Right cardiac atrium (tissue), 5 donors: ENCODE measurements around the gene RAPGEF1. TPM values are rescaled to one million over a fixed set of nuclear protein-coding genes. Genes with fewer than 3 reads are reported as not detected.
"Not testable (repeated sequence)": the region's sequence is repeated elsewhere in the genome, so short reads cannot be mapped to it uniquely, and the experiment has no call there.

ENCODE experiments used
- ATAC-seq, 2 donors: fragments of 200-7000 bp; cut with Tn5 transposase; one replicate each; pipeline versions ENCODE4 v1.8.0 to v1.9.1; 2020; ENCODE audit warnings: moderate library complexity in 2 of 2, mild to moderate bottlenecking in 1 of 2
- DNase-seq, 3 donors: peaks; one replicate each; pipeline ENCODE4 v3.0.0-alpha.2; 2020
- H3K27ac ChIP-seq: one replicate; pipeline ENCODE4 v1.5.1; 2013; ENCODE audit warnings: mild to moderate bottlenecking, low read length, control low read depth, moderate library complexity
- H3K27me3 ChIP-seq: one replicate; pipeline ENCODE4 v1.6.1; 2013; ENCODE audit not compliant: control insufficient read depth, insufficient read depth
- H3K4me1 ChIP-seq: one replicate; pipeline ENCODE4 v1.6.1; 2013; ENCODE audit warnings: low read length; ENCODE audit not compliant: control insufficient read depth, insufficient read depth
- H3K4me3 ChIP-seq: one replicate; pipeline ENCODE4 v1.5.1; 2013; ENCODE audit warnings: low read length, control low read depth
- H3K9me3 ChIP-seq: one replicate; pipeline ENCODE4 v1.6.1; 2013; ENCODE audit warnings: low read length; ENCODE audit not compliant: control insufficient read depth
- WGBS: extraction: QIAGEN DNeasy Blood & Tissue Kit; methylation state at CpG from one replicate; pipeline ENCODE4 v1.1.7; 2013; 5-methylcytosine and 5-hydroxymethylcytosine counted together
- intact Hi-C, 4 donors: fragments of 100-400 bp; cut with DNase I; formaldehyde crosslinking; loops; one replicate each; pipeline versions ENCODE4 v1.11.0 to v1.14.0; 2022 to 2023
- polyA plus RNA-seq: library from polyadenylated mRNA; stranded (reverse); fragments of 200-250 nt; gene quantifications from one replicate; pipeline ENCODE4 v1.2.3, GENCODE V29; 2013
- total RNA-seq, 4 donors: library from RNA; stranded (reverse); fragmentation: NEBNext Ultra II Directional; extraction: Animal tissue kit (Norgen Biotek cat#: 25700); gene quantifications; one replicate each; pipeline ENCODE4 v1.2.1, GENCODE V29; 2021
- donor health status: healthy with polysubstance abuse.
- donor health status: DM: no; HTN: yes; CAD: no.
- donor health status: DM: no; HTN: no; CAD: no.
- donor health status: DM: no; HTN: yes; CAD: no; lungs with severe emphysema.
- donor health status: DM: yes; HTN: yes; CAD: no.

The RAPGEF1 gene
- total and polyA plus RNA-seq, 5 donors: 58.5 to 100 (median 88.6) TPM

DNA sequence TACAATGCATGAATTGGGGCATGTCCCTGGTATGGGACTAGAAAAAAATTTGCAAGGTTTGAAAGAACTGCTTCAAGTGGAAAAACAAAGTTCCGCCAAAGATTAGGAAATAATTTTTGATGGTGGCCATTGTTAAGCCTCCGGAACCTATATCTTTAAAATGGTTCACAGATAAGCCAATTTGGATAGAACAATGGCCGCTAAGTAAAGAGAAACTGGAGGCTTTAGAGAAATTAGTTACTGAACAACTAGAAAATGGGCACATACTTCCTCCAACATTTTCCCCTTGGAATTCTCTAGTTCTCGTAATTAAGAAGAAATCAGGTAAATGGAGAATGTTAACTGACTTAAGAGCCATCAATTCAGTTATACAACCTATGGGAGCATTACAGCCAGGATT, 56.8 kb downstream of the RAPGEF1 start:
- H3K9me3 ChIP-seq, H3K27me3 ChIP-seq, DNase-seq, H3K4me3 ChIP-seq, ATAC-seq, intact Hi-C loops, H3K27ac ChIP-seq: not testable (repeated sequence)
- WGBS: 76% methylated on average over 4 of the region's 4 CpGs
- H3K4me1 ChIP-seq: peaks cover 20% of the 10 kb centered on the region

DNA sequence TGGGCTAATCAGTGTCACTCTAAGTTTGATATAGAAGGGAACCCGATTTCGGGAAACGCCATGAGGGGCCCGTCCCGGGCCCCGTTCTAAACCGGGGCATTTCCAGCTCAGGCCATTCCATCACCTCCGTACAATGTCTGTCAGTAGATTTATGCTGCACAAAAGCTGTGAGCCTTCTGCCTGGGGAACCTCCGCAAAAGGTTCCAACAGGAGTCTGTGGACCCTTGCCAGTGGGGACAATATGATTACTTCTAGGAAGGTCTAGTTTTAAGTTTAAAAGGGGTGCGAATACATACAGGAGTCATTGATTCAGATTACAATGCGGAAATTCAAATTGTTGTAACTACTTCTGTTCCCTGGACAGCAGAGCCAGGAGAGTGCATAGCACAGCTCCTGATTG, 57.6 kb downstream of the RAPGEF1 start:
- WGBS: 35% methylated on average over 11 of the region's 11 CpGs
- ATAC-seq (no peak), DNase-seq (no peak)
- intact Hi-C loops: no loop called here
- no peaks in the 10 kb centered on the region for H3K27me3 ChIP-seq
- peak overlapping the region; percentile 12 for H3K4me3 ChIP-seq
- H3K4me1 ChIP-seq: peaks cover 20% of the 10 kb centered on the region
- no peaks in the 10 kb centered on the region for H3K9me3 ChIP-seq
- H3K27ac ChIP-seq: peak overlapping the region; percentile 77

DNA sequence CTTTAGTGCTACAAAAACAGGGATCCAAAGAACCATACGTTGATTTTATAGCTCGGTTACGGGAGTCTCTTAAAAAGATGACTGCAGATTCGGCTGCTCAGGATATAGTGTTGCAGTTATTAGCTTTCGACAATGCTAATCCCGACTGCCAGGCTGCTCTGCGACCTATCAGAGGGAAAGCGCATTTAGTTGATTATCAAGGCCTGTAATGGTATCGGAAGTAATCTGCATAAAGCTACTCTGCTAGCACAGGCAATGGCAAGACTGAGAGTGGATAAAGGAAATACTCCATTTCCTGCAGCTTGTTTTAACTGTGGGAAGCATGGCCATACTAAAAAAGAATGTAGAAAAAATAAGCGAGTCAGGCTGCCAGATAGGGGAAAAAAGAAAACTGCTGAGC, 58.0 kb downstream of the RAPGEF1 start:
- H3K4me3 ChIP-seq, H3K27ac ChIP-seq, DNase-seq, intact Hi-C loops, ATAC-seq, H3K27me3 ChIP-seq, H3K9me3 ChIP-seq: not testable (repeated sequence)
- WGBS: 47% methylated on average over 10 of the region's 10 CpGs
- peaks cover 20% of the 10 kb centered on the region for H3K4me1 ChIP-seq

DNA sequence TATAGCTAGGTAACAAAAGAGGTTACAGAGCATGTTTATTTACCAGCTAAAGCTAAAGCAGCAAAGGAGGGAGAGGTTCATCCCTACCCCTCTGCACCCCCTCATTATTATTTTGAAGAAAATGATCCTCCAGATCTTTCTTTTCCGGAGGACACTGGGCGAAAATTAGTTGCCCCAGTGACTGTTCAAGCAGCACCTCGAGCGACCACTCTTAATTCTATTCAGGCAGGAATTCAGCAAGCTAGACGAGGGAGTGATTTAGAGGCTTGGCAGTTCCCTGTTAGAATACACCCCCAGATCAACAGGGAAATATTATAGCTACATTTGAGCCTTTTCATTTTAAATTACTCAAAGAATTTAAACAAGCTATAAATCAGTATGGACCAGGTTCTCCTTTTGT, 58.8 kb downstream of the RAPGEF1 start:
- H3K9me3 ChIP-seq, H3K4me3 ChIP-seq, ATAC-seq, DNase-seq, H3K27me3 ChIP-seq, intact Hi-C loops, H3K27ac ChIP-seq: not testable (repeated sequence)
- 84% methylated on average over 5 of the region's 5 CpGs for whole genome bisulfite sequencing
- H3K4me1 ChIP-seq: peaks cover 23% of the 10 kb centered on the region

DNA sequence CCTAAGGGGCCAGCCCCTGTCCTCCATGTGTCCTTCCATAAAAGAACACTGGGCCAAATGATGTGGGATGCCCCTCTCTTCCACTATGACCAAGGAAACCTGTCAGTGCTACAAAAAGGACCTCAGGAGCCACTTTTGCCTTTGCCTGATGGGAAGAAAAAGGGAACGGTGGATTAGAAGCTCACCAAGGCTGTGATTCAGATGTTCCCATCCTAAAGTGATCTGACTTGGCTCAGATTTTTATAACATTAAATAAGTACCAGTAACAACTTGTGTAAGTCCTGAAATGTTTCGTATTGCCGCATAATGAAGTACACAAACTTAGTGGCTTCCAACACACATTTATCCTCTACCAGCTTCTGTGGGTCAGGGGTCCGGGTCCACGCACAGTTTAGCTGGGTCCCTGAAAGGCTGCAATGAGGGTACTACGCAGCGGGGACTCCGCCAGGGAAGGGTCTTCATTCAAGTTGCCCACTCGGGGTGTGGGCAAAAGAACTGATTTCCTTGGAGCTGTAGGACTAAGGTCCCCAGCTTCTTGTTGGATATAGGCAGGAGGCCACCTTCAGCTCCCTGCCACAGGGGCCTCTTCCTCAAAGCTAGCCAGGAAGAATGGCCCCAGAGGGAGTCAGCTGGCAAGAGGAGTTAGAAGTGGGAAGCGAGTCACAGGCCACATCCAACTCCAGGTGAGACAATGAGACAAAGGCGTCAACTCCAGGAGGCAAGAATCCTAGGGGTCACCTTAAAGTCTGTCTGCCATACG, 60.4 kb downstream of the RAPGEF1 start:
- H3K4me1 ChIP-seq: peaks cover 31% of the 10 kb centered on the region

DNA sequence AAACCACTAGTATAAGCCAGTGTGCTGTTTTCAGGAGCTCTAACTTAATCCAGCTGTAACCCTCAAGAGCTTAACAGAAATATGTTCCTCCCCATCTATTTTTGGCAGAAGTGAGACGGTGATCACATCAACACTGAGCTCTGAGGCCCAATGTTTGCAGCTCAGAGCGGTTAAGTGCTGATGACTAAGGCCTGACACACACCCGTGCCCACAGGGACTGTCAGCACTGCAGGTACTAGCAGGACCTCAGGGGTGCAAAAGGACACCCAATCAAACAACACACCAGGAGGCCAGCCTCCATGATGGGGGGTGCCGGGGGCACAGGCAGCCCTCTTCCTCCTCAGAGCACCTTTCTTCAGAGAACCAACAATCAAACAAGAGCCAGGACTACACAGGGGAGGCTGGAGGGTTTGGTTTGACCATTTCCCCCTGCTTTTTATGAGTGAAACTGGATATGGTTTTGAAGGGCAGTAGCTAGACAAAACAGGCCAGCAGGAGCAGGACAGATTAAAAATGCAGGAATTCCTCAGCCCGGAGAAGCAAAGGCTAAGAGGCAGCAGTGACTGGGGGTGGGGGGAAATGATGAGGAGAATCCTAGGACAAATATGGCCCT, 61.3 kb downstream of the RAPGEF1 start:
- intact Hi-C loops: loop anchor here in 1 of 4 donors (10.0 kb wide), 1 partner anchor 56 kb away; no protein-coding TSS in a partner anchor
- peak overlapping the region; percentile 88 for H3K27ac ChIP-seq
- 21% methylated on average over 5 of the region's 5 CpGs for WGBS
- DNase-seq: peak; percentile 73 to 84 (median 81)
- H3K4me3 ChIP-seq: no peak overlapping the region
- ATAC-seq: peak; percentile 93 to 95
- H3K9me3 ChIP-seq: no peaks in the 10 kb centered on the region
- H3K27me3 ChIP-seq: no peaks in the 10 kb centered on the region
- peaks cover 32% of the 10 kb centered on the region for H3K4me1 ChIP-seq

More for the DNA sequence above, 60.4 kb downstream of the RAPGEF1 start:
- intact Hi-C loops: loop anchor here in 1 of 4 donors (10.0 kb wide), 1 partner anchor 55 kb away; no protein-coding TSS in a partner anchor
- DNase-seq (peak in 1 of 3 donors; percentile 41), ATAC-seq (no peak)
- H3K27ac ChIP-seq: peak overlapping the region; percentile 88
- no peaks in the 10 kb centered on the region for H3K27me3 ChIP-seq
- 89% methylated on average over 12 of the region's 12 CpGs for WGBS
- no peak overlapping the region for H3K4me3 ChIP-seq
- no peaks in the 10 kb centered on the region for H3K9me3 ChIP-seq

DNA sequence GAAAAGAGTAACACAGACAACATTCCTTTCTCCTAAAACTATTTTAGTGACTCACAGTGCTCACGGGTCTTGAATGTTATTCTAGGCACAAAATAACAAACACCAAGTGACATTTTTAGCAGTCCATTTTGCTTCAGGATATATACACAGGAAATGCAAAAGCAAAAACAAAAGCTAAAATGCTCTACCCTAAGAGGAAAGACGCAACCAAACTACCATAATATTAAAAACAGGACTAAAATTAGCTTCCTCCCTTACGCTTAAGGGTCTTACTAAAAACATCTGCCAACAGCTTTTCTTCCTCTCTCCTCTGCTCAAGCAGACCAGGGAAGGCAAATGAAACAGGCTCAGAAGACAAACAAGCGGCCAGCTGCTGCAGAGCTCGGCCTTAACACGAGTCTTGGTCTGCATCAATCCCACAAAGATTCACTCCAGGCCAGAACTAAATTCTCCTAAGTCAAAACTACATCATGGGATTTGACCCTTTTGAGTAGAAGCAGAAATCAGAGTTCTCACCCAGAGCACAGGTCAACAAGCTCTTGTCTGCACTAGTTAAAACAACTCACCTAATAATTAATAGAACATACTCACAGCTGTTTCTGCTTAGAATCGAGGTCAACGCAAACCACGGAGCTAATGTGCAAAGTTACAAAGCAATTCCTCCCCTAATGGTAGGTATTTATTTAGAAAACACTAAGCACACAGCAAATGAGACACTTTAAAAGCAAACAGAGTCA, 62.3 kb downstream of the RAPGEF1 start:
- Histone ChIP-seq H3K27me3 (no peaks in the 10 kb centered on the region), H3K4me3 (peak overlapping the region; percentile 4), H3K4me1 (peaks cover 34% of the 10 kb centered on the region), H3K27ac (peak overlapping the region; percentile 98), H3K9me3 (no peaks in the 10 kb centered on the region)
- peak; percentile 18 to 28 for ATAC-seq
- DNase-seq: no peak
- intact Hi-C loops: loop anchor here in 1 of 4 donors (10.0 kb wide), 1 partner anchor 57 kb away; no protein-coding TSS in a partner anchor
- WGBS: 18% methylated on average over 9 of the region's 9 CpGs

DNA sequence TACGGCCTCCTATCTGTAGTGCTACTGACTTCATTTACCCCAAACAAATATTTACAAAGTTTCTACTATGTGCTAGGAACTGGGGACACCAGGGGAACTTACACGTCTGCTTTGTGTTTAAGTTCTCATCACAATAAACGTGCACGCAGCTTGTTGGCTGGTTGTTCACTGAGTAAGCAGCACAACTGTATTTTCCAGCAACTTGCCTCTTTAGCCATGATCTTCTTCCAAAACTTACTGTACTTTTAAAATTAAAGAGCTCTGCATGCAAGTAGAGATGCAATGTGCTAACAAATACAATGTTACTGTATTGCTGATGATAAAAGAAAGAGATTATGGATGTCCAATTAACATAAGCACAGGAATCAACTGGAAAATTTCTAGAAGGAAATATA, 62.8 kb downstream of the RAPGEF1 start:
- DNase-seq (no peak), ATAC-seq (no peak)
- intact Hi-C loops: loop anchor here in 1 of 4 donors (10.0 kb wide), 1 partner anchor 58 kb away; no protein-coding TSS in a partner anchor
- Histone ChIP-seq H3K4me3 (no peak overlapping the region), H3K4me1 (peaks cover 31% of the 10 kb centered on the region), H3K27me3 (no peaks in the 10 kb centered on the region), H3K27ac (peak overlapping the region; percentile 23), H3K9me3 (no peaks in the 10 kb centered on the region)
- WGBS: 22% methylated on average over 4 of the region's 4 CpGs

DNA sequence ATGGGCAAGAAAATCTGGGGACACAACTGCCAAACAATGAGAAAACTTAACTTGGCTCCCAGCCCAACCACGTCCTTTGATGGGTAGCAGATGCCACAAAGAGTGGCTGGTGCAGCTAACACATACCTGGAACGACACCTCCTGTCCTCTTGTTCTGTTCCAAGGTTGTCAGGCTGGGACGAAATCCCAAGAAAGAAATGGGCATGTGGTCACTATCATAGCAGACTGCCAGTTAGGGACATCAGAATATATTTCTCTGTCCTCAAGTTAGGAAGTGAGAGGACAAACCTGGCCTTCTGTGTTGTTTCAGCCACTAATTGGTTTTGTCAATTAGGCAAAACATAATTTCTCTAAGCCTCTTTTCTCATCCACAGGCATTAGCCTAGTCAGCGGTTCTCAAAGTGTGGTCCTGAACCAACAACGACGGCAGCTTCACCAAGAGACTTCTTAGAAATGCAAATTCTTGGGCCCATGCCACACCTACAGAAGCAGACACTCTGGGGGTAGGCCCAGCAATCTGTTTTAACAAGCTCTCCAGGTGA, 63.4 kb downstream of the RAPGEF1 start:
- H3K27ac ChIP-seq: peak overlapping the region; percentile 23
- H3K9me3 ChIP-seq: no peaks in the 10 kb centered on the region
- intact Hi-C loops: loop anchor here in 1 of 4 donors (10.0 kb wide), 1 partner anchor 58 kb away; no protein-coding TSS in a partner anchor
- peaks cover 36% of the 10 kb centered on the region for H3K4me1 ChIP-seq
- DNase-seq: no peak
- WGBS: 35% methylated on average over 6 of the region's 6 CpGs
- ATAC-seq: no peak
- H3K4me3 ChIP-seq: no peak overlapping the region
- H3K27me3 ChIP-seq: no peaks in the 10 kb centered on the region

DNA sequence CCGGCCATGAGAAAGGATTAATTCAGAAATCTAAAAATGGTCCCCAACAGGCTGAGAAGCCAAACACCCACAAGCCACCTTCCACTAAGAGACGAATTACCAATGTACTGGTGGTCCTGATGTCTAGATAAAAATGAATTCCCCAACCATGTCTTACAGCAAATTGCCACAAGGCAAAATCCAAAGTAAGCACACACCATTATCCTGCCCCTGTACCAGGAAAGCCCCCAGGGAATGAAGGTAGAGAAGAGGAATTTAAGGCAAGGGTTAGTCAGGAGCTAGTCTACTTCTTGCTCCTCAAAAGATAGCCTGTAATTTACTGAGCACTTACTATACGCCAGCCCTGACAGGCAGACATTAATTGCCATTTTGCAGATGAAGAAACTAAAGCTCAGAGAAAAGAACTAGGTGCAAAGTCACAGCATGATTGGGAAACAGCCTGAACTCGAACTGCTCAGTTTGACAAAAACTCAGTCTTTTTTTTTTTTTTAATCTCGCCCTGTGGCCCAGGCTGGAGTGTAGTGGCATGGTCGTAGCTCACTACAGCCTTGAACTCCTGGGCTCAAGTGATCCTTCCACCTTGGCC, 64.3 kb downstream of the RAPGEF1 start:
- Histone ChIP-seq H3K27ac (peak overlapping the region; percentile 23), H3K9me3 (no peaks in the 10 kb centered on the region), H3K27me3 (no peaks in the 10 kb centered on the region), H3K4me3 (no peak overlapping the region), H3K4me1 (peaks cover 41% of the 10 kb centered on the region)
- intact Hi-C loops: loop anchor here in 1 of 4 donors (10.0 kb wide), 1 partner anchor 59 kb away; no protein-coding TSS in a partner anchor
- ATAC-seq (no peak), DNase-seq (no peak)
- 81% methylated on average over 6 of the region's 6 CpGs for WGBS
